Measurements from ENCODE around the gene UNG. TPM values are rescaled to one million over a fixed set of nuclear protein-coding genes. Genes with fewer than 3 reads are reported as not detected.

The UNG gene
- total and polyA plus RNA-seq, 2 of the 8 experiments (the other 6 are each of a cell fraction or from before 2014, with no cell fraction given) = 71.6 to 163 TPM

DNA sequence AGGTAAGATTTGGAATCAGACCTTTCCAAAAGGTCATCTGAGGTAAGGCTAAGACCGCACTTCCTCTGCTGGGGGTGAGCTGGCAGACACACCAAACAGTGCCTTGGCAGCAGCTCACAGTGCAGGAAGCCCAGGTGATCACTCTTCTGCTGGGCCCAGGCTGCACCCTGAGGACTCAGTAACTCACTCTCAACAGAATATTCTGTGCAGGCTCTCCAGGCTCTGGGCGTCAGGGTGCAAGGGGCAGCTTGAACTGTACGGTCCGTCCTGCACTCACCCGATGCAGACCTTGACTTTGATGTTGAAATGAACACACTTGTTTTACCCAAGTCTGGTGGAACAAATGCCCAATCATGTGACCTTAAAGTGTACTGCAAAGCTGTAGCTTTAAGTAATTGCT, 10.1 kb upstream of the UNG start:
- no peak overlapping the region for H3K23ac ChIP-seq (ENCODE audit: insufficient read length)
- no peak overlapping the region for H3K56ac ChIP-seq (replicated peaks; ENCODE audit: insufficient read length, low read depth, low read length)
- no peak overlapping the region for H2BK120ac ChIP-seq (replicated peaks; ENCODE audit: low read depth, low read length)
- peaks cover 0 to 19% (median 4%) of the 10 kb centered on the region in 4 experiments; a peak in 7 of 8 replicates for H3K36me3 ChIP-seq (ENCODE audit: control insufficient read depth in 2 of 4, insufficient read depth in 4 of 4, low read length in 3 of 4)
- H3K4me2 ChIP-seq (ENCODE audit: insufficient read depth in 1 of 2, low read depth in 2 of 2, low read length in 2 of 2) = no peak overlapping the region
- no peak overlapping the region for H3K4ac ChIP-seq (replicated peaks; ENCODE audit: insufficient read length, low read depth, low read length)
- H2BK20ac ChIP-seq (ENCODE audit: low read length) = no peak overlapping the region
- no peaks in the 10 kb centered on the region; a peak in 1 of 7 replicates for H3K27me3 ChIP-seq (replicated peaks in 1 of 4; ENCODE audit: control insufficient read depth in 3 of 4, extremely low read depth in 1 of 4, insufficient read depth in 3 of 4, low read length in 3 of 4)
- H3K9ac ChIP-seq (replicated peaks in 1 of 4; ENCODE audit: extremely low read depth in 1 of 4, low read depth in 3 of 4, low read length in 3 of 4) = no peak overlapping the region
- no peaks in the 10 kb centered on the region for H3K9me3 ChIP-seq (ENCODE audit: insufficient read depth in 2 of 2, low read depth in 1 of 2, low read length in 1 of 2)
- H3K23me2 ChIP-seq (ENCODE audit: low read depth, low read length) = no peaks in the 10 kb centered on the region
- no peak overlapping the region for H2AFZ ChIP-seq (ENCODE audit: low read length)
- H2AK5ac ChIP-seq (ENCODE audit: low read depth, low read length) = no peak overlapping the region
- 95% methylated on average over 5 of the region's 5 CpGs; no CpG with 5 or more reads in 1 of the 2 experiments for WGBS, 2 experiments (ENCODE audit: extremely low coverage in 1 of 2, insufficient coverage in 1 of 2, insufficient read length in 1 of 2, insufficient replicate concordance in 2 of 2, low coverage in 1 of 2, low lambda C conversion rate in 2 of 2, missing lambda C conversion rate in 1 of 2)
- CTCF ChIA-PET (ENCODE audit: partially characterized antibody) = interaction anchor here (1.5 kb wide), 1 partner anchor 8 kb away, joined by 5 read pairs; no protein-coding TSS in a partner anchor
- H3K4me1 ChIP-seq (replicated peaks in 1 of 4; ENCODE audit: control insufficient read depth in 3 of 4, insufficient read depth in 4 of 4, low read length in 3 of 4) = no peaks in the 10 kb centered on the region
- no peak overlapping the region for H3K18ac ChIP-seq (ENCODE audit: extremely low read depth, low read length)
- no peak overlapping the region for H3K4me3 ChIP-seq (ENCODE audit: extremely low read depth in 1 of 4, insufficient read depth in 2 of 4, low read depth in 3 of 4, low read length in 4 of 4)
- no peak overlapping the region for H4K91ac ChIP-seq (replicated peaks; ENCODE audit: insufficient read length, low read length)
- no peaks in the 10 kb centered on the region; a peak in 1 of 4 replicates for H3K79me2 ChIP-seq (ENCODE audit: control insufficient read depth in 1 of 2, insufficient read depth in 2 of 2, low read length in 2 of 2)
- no peak overlapping the region for H2BK15ac ChIP-seq (ENCODE audit: low read length)
- H4K5ac ChIP-seq (ENCODE audit: insufficient read length, low read depth, low read length) = no peak overlapping the region
- no peak overlapping the region for H3K14ac ChIP-seq (ENCODE audit: insufficient read length)
- H3K27ac ChIP-seq (ENCODE audit: low read depth, low read length) = no peak overlapping the region
- H2BK5ac ChIP-seq (ENCODE audit: low read depth, low read length) = no peak overlapping the region
- FAIRE-seq (no peak), DNase-seq (ENCODE audit: low read depth in 1 of 2, low spot score in 2 of 2) (no peak)
- no peaks in the 10 kb centered on the region for H3K79me1 ChIP-seq (ENCODE audit: low read depth, low read length)
- no peak overlapping the region for H4K8ac ChIP-seq (ENCODE audit: extremely low read depth, insufficient read depth, low read length)
- POLR2A ChIA-PET (ENCODE audit: partially characterized antibody) = interaction anchor here (1.0 to 1.3 kb wide), 3 partner anchors 9 to 11 kb away, joined by 3 to 4 read pairs (median 3); partner anchors contain the start of gene UNG
- no peak overlapping the region for H2BK12ac ChIP-seq (ENCODE audit: low read depth, low read length)
- peaks cover 0 to 1% of the 10 kb centered on the region in 2 experiments for H4K20me1 ChIP-seq (replicated peaks in 1 of 2; ENCODE audit: control insufficient read depth in 1 of 2, insufficient read depth in 2 of 2, low read length in 2 of 2)
- no peak for TF ChIP-seq EP300 (IDR thresholded peaks at IDR 0.05; ENCODE audit: borderline replicate concordance in 1 of 2, low read depth in 2 of 2, low read length in 2 of 2)
- no peak for TF ChIP-seq CTCF (IDR thresholded peaks at IDR 0.05; ENCODE audit: control extremely low read depth in 1 of 3, insufficient read depth in 1 of 3, low read depth in 1 of 3, low read length in 3 of 3)
- no peak for TF ChIP-seq RBBP5 (IDR thresholded peaks at IDR 0.05; ENCODE audit: borderline replicate concordance, low read depth, low read length)
- no peak for TF ChIP-seq RNF2 (IDR thresholded peaks at IDR 0.05; ENCODE audit: borderline replicate concordance, low read depth, low read length, missing control alignments, poor library complexity, severe bottlenecking)
